Muscle of leg (tissue), 11 donors: ENCODE results near the gene IL36G. TPM values are rescaled to one million over a fixed set of nuclear protein-coding genes. Genes with fewer than 3 reads are reported as not detected.

Source experiments
- DNase-seq: peaks from one replicate; pipeline ENCODE4 v3.0.0; 2013
- H3K27ac ChIP-seq: one replicate; pipeline ENCODE4 v1.5.1; 2013; ENCODE audit warnings: mild to moderate bottlenecking, low read length, control low read depth
- H3K27me3 ChIP-seq: one replicate; pipeline ENCODE4 v1.6.1; 2013; ENCODE audit warnings: low read length; ENCODE audit not compliant: control insufficient read depth, insufficient read depth
- H3K36me3 ChIP-seq: one replicate; pipeline ENCODE4 v1.6.1; 2013; ENCODE audit warnings: low read length; ENCODE audit not compliant: control insufficient read depth, insufficient read depth
- H3K4me1 ChIP-seq: one replicate; pipeline ENCODE4 v1.6.1; 2013; ENCODE audit warnings: low read length; ENCODE audit not compliant: control insufficient read depth, insufficient read depth
- H3K4me3 ChIP-seq: one replicate; pipeline ENCODE4 v1.5.1; 2013; ENCODE audit warnings: low read length, control low read depth
- H3K9me3 ChIP-seq: replicated peaks from 2 replicates; pipeline ENCODE4 v1.6.1; 2013; ENCODE audit warnings: low read depth, low read length; ENCODE audit not compliant: control insufficient read depth
- WGBS: methylation state at CpG from one replicate; pipeline ENCODE4 v1.1.5; 2013; ENCODE audit warnings: missing lambda C conversion rate; ENCODE audit not compliant: insufficient coverage; 5-methylcytosine and 5-hydroxymethylcytosine counted together
- polyA plus RNA-seq, 8 donors: library from polyadenylated mRNA; unstranded; fragments of 120-200 nt; gene quantifications; one replicate each; pipeline versions ENCODE4 v1.2.1 to v1.2.3, GENCODE V29; 2013; ENCODE audit warnings: inconsistent platforms in 1 of 8, low replicate concordance in 1 of 8; ENCODE audit not compliant: insufficient read length in 8 of 8, insufficient read depth in 1 of 8
- total RNA-seq: library from RNA; stranded (reverse); fragments of 120-200 nt; gene quantifications from one replicate; pipeline ENCODE4 v1.2.4, GENCODE V29; 2013

Gene IL36G
- total and polyA plus RNA-seq, 9 donors: 0.14 to 0.42 (median 0.28) TPM; not detected in 2

- DNase-seq: no peak
- H3K9me3 ChIP-seq: no peaks in the 10 kb centered on the region
- no peak overlapping the region for H3K4me3 ChIP-seq
- no peaks in the 10 kb centered on the region for H3K36me3 ChIP-seq
- WGBS: 89% methylated on average over 3 of the region's 5 CpGs
- no peak overlapping the region for H3K27ac ChIP-seq
- no peaks in the 10 kb centered on the region for H3K4me1 ChIP-seq
- H3K27me3 ChIP-seq: no peaks in the 10 kb centered on the region
Observed at GRCh38 chr2:112972423-112973086, 5.3 kb upstream of the IL36G start.

GRCh38 chr2:112973156-112973555 is 4.7 kb upstream of the IL36G start:
- no peak for DNase-seq
- Histone ChIP-seq H3K4me3 (no peak overlapping the region), H3K9me3 (no peaks in the 10 kb centered on the region), H3K4me1 (no peaks in the 10 kb centered on the region), H3K27ac (no peak overlapping the region), H3K36me3 (no peaks in the 10 kb centered on the region), H3K27me3 (no peaks in the 10 kb centered on the region)
- WGBS: 36% methylated on average over 2 of the region's 2 CpGs

- Histone ChIP-seq H3K27me3 (peaks cover 3% of the 10 kb centered on the region), H3K4me1 (no peaks in the 10 kb centered on the region), H3K4me3 (no peak overlapping the region), H3K36me3 (no peaks in the 10 kb centered on the region), H3K9me3 (no peaks in the 10 kb centered on the region), H3K27ac (no peak overlapping the region)
- no CpG with 5 or more reads among the region's 1 CpG for WGBS
- DNase-seq: no peak
Observed at GRCh38 chr2:112979731-112980130, 1.9 kb downstream of the IL36G start.

GRCh38 chr2:112980537-112980936 is 2.7 kb downstream of the IL36G start:
- Histone ChIP-seq H3K36me3 (no peaks in the 10 kb centered on the region), H3K27ac (no peak overlapping the region), H3K9me3 (no peaks in the 10 kb centered on the region), H3K4me1 (no peaks in the 10 kb centered on the region), H3K4me3 (no peak overlapping the region), H3K27me3 (peaks cover 3% of the 10 kb centered on the region)
- WGBS: 33% methylated on average over 1 of the region's 1 CpG
- no peak for DNase-seq

- Histone ChIP-seq H3K9me3 (no peaks in the 10 kb centered on the region), H3K27ac (no peak overlapping the region), H3K4me1 (no peaks in the 10 kb centered on the region), H3K27me3 (no peaks in the 10 kb centered on the region), H3K4me3 (no peak overlapping the region), H3K36me3 (no peaks in the 10 kb centered on the region)
- no CpG with 5 or more reads among the region's 5 CpGs for WGBS
- DNase-seq: no peak
Observed at GRCh38 chr2:112985090-112985489, 7.3 kb downstream of the IL36G start.

GRCh38 chr2:112989611-112990010 is 11.8 kb downstream of the IL36G start:
- Histone ChIP-seq H3K4me3 (no peak overlapping the region), H3K4me1 (no peaks in the 10 kb centered on the region), H3K9me3 (peaks cover 10% of the 10 kb centered on the region), H3K27ac (no peak overlapping the region), H3K36me3 (no peaks in the 10 kb centered on the region), H3K27me3 (peaks cover 2% of the 10 kb centered on the region)
- no CpG with 5 or more reads among the region's 3 CpGs for WGBS
- DNase-seq: no peak

GRCh38 chr2:112993831-112994230 is 16.0 kb downstream of the IL36G start:
- peaks cover 10% of the 10 kb centered on the region for H3K9me3 ChIP-seq
- no peak for DNase-seq
- no peak overlapping the region for H3K27ac ChIP-seq
- H3K4me1 ChIP-seq: no peaks in the 10 kb centered on the region
- H3K4me3 ChIP-seq: no peak overlapping the region
- H3K27me3 ChIP-seq: peaks cover 2% of the 10 kb centered on the region
- no peaks in the 10 kb centered on the region for H3K36me3 ChIP-seq

- H3K27me3 ChIP-seq: peaks cover 2% of the 10 kb centered on the region
- no peaks in the 10 kb centered on the region for H3K4me1 ChIP-seq
- H3K9me3 ChIP-seq: peaks cover 16% of the 10 kb centered on the region
- DNase-seq: no peak
- H3K27ac ChIP-seq: no peak overlapping the region
- H3K36me3 ChIP-seq: no peaks in the 10 kb centered on the region
- H3K4me3 ChIP-seq: no peak overlapping the region
- WGBS: 100% methylated on average over 1 of the region's 2 CpGs
Observed at GRCh38 chr2:112994648-112995047, 16.8 kb downstream of the IL36G start.

- H3K4me3 ChIP-seq: no peak overlapping the region
- H3K36me3 ChIP-seq: no peaks in the 10 kb centered on the region
- no peak for DNase-seq
- WGBS: 85% methylated on average over 9 of the region's 14 CpGs
- peaks cover 2% of the 10 kb centered on the region for H3K27me3 ChIP-seq
- peaks cover 22% of the 10 kb centered on the region for H3K9me3 ChIP-seq
- no peaks in the 10 kb centered on the region for H3K4me1 ChIP-seq
- no peak overlapping the region for H3K27ac ChIP-seq
Observed at GRCh38 chr2:112995346-112995920, 17.6 kb downstream of the IL36G start.

GRCh38 chr2:112996635-112997034 is 18.8 kb downstream of the IL36G start:
- H3K9me3 ChIP-seq: peaks cover 22% of the 10 kb centered on the region
- no peak overlapping the region for H3K27ac ChIP-seq
- peaks cover 2% of the 10 kb centered on the region for H3K27me3 ChIP-seq
- no peak overlapping the region for H3K4me3 ChIP-seq
- H3K36me3 ChIP-seq: no peaks in the 10 kb centered on the region
- 90% methylated on average over 2 of the region's 6 CpGs for WGBS
- DNase-seq: no peak
- no peaks in the 10 kb centered on the region for H3K4me1 ChIP-seq
